BE2C (cell line): Measurements from ENCODE around the gene PELO.

Source experiments
- DNase-seq: peaks from one replicate; pipeline ENCODE4 v3.0.0-alpha.2; 2020
- H3K27me3 ChIP-seq: fragments of 250-450 bp; sonication (Bioruptor Pico); 2 replicates; pipeline ENCODE4 v1.5.1; 2020; ENCODE audit warnings: mild to moderate bottlenecking
- H3K36me3 ChIP-seq: fragments of 250-450 bp; sonication (Bioruptor Pico); 2 replicates; pipeline ENCODE4 v1.5.1; 2020; ENCODE audit warnings: mild to moderate bottlenecking
- H3K4me1 ChIP-seq: fragments of 250-450 bp; sonication (Bioruptor Pico); 2 replicates; pipeline ENCODE4 v1.5.1; 2020
- H3K4me3 ChIP-seq: 2 replicates; pipeline ENCODE4 v1.5.1; 2011; ENCODE audit warnings: low read depth, low read length
- H3K9me3 ChIP-seq: fragments of 250-450 bp; sonication (Bioruptor Pico); 2 replicates; pipeline ENCODE4 v1.5.1; 2020
- TF ChIP-seq, protein P1 (sequence below): IDR thresholded peaks from 2 replicates; pipeline ENCODE4 v1.5.1; 2012; ENCODE audit warnings: mild to moderate bottlenecking, low read depth, low read length

PELO gene

DNA sequence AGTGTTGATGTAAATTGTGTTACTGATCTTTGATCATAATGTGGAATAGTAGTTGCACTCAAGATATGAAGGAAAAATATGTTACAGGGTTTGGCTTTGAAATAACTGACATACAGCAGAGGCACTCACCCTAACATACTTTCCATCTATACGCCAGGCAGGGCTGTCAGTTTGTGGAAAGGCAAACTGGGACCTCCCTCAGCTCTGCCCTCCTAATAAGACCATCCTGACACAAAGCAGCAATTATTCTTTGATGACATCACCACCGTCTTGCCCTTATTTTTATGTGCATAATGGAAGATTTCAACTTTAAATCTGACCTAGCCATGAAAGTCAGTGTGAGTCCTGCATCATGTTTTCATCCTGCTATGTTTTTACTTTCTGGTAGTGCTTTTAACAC lies 42.9 kb downstream of the PELO start:
- no peak for DNase-seq
- Histone ChIP-seq H3K36me3 (no peaks in the 10 kb centered on the region), H3K4me1 (no peaks in the 10 kb centered on the region; the same call in 1 of the 2 replicates), H3K9me3 (no peaks in the 10 kb centered on the region; the same call in 1 of the 2 replicates), H3K27me3 (no peaks in the 10 kb centered on the region), H3K4me3 (no peak overlapping the region)
- TF ChIP-seq, protein P1, sequence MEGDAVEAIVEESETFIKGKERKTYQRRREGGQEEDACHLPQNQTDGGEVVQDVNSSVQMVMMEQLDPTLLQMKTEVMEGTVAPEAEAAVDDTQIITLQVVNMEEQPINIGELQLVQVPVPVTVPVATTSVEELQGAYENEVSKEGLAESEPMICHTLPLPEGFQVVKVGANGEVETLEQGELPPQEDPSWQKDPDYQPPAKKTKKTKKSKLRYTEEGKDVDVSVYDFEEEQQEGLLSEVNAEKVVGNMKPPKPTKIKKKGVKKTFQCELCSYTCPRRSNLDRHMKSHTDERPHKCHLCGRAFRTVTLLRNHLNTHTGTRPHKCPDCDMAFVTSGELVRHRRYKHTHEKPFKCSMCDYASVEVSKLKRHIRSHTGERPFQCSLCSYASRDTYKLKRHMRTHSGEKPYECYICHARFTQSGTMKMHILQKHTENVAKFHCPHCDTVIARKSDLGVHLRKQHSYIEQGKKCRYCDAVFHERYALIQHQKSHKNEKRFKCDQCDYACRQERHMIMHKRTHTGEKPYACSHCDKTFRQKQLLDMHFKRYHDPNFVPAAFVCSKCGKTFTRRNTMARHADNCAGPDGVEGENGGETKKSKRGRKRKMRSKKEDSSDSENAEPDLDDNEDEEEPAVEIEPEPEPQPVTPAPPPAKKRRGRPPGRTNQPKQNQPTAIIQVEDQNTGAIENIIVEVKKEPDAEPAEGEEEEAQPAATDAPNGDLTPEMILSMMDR: no peak

DNA sequence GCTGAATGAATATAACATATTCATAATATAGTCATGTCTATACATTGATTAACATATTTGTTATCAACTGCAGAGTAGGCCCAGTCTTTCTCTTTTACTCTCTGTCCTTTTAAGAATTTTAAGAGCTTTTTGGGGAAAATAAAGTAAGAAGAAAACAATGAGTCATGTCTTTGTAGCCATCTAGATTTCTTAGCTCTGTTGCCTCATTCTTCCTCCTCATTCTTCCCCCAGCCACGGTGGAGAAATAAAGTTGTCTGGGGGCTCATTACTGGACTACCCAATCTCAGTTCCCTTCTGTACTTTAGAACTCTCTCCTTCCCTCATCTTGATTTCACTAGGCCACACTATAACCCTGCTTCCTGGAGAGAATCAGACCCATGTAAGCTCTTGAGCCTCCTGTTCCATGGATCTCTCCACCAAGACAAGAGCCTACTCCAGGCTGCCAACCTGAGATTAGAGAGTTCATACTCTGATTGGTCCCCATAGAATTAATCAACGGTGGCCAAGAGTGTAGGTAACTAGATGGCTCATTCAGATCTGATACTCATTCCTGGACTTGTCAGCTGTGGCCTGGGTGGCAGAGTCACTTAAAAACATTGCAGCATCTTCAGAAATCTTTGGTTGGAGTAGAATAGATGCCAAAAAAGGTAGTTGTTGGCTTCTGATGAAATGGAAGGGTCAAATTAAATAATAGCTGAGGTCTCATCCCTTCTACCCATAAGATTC lies 44.2 kb downstream of the PELO start:
- TF ChIP-seq, protein P1: no peak
- Histone ChIP-seq H3K4me1 (no peaks in the 10 kb centered on the region; the same call in 1 of the 2 replicates), H3K4me3 (no peak overlapping the region), H3K9me3 (no peaks in the 10 kb centered on the region; the same call in 1 of the 2 replicates), H3K27me3 (no peaks in the 10 kb centered on the region), H3K36me3 (no peaks in the 10 kb centered on the region)
- no peak for DNase-seq

DNA sequence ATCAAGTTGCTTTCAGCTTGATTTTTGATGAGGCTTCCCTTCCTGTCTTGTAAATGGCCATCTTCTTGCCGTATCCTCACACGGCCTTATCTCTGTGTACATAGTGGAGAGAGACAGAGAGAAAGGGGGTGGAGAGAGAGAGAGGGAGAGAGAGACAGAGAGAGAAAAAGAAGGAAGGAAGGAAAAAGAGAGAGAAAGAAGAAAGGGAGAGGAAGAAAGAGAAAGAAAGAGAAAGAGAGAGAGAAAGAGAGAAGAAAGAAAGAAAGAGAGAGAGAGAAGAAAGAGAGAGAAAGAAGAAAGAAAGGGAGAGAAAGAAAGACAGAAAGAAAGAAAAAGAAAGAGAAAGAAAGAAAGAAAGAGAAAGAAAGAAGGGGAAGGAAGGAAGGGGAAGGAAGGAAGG lies 46.6 kb downstream of the PELO start:
- TF ChIP-seq, protein P1: no peak
- no peaks in the 10 kb centered on the region for H3K36me3 ChIP-seq
- H3K4me1 ChIP-seq: no peaks in the 10 kb centered on the region; the same call in 1 of the 2 replicates
- H3K4me3 ChIP-seq: no peak overlapping the region
- H3K9me3 ChIP-seq: no peaks in the 10 kb centered on the region
- no peak for DNase-seq
- no peaks in the 10 kb centered on the region for H3K27me3 ChIP-seq

DNA sequence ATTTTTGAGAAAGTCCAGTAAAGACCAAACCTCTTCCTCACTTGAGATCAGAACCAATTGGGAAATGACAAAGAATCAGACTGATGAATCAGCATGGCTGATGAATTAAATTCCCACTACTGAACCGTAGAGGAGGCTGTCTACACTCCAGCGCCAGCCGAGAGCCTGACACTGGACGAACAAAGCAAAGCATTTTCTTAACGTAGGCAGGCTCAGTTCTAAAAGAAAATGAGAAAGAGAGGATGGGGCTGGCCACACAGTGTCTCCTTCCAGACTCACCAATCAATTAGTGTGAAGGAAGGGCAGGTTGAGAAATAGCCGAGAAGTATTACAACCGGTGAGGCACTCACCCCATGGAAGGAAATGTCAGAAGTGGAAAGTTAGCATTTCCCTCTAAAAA lies 49.4 kb downstream of the PELO start:
- H3K9me3 ChIP-seq: no peaks in the 10 kb centered on the region
- H3K27me3 ChIP-seq: no peaks in the 10 kb centered on the region
- H3K4me3 ChIP-seq: peak overlapping the region; percentile 33
- TF ChIP-seq, protein P1: peak; percentile 48
- H3K36me3 ChIP-seq: no peaks in the 10 kb centered on the region
- peak; percentile 48 for DNase-seq
- H3K4me1 ChIP-seq: peaks cover 11% of the 10 kb centered on the region
